ENCODE measurements around the gene TMSB10.

- TF ChIP-seq CTCF (IDR thresholded peaks at IDR 0.05; ENCODE audit: poor library complexity) (no peak), EZH2 (IDR thresholded peaks at IDR 0.05; ENCODE audit: borderline replicate concordance) (no peak), EZH2phosphoT487 (IDR thresholded peaks at IDR 0.05; ENCODE audit: low read depth, severe bottlenecking, unreplicated experiment) (no peak)
These were observed 5.8 kb downstream of the TMSB10 start for GRCh38 chr2:84911135-84911678.
